Measurements from ENCODE around the gene KCNMB1.

The KCNMB1 gene

GRCh38 chr5:170338291-170338690 lies 50.9 kb downstream of the KCNMB1 start:
- DNase-seq: no peak

GRCh38 chr5:170337045-170337733 lies 52.0 kb downstream of the KCNMB1 start:
- DNase-seq: no peak

- no peak for DNase-seq
Observed at GRCh38 chr5:170336065-170336464, 53.1 kb downstream of the KCNMB1 start.

- DNase-seq: no peak
Observed at GRCh38 chr5:170334626-170335025, 54.5 kb downstream of the KCNMB1 start.

GRCh38 chr5:170333161-170333910 lies 55.8 kb downstream of the KCNMB1 start:
- DNase-seq: no peak

- DNase-seq: no peak
Observed at GRCh38 chr5:170332058-170332457, 57.1 kb downstream of the KCNMB1 start.

- no peak for DNase-seq
Observed at GRCh38 chr5:170330568-170331054, 58.6 kb downstream of the KCNMB1 start.

- no peak for DNase-seq
Observed at GRCh38 chr5:170329524-170329923, 59.6 kb downstream of the KCNMB1 start.

- DNase-seq: no peak
Observed at GRCh38 chr5:170327829-170328228, 61.3 kb downstream of the KCNMB1 start.

GRCh38 chr5:170327168-170327567 lies 62.0 kb downstream of the KCNMB1 start:
- DNase-seq: no peak
